Activated CD4-positive, alpha-beta T cell treated with anti-CD3 and anti-CD28 coated beads, Interleukin-2, amount 10 ng/mL, durations not matched to agents 7 days and 5 days (primary cell): ENCODE measurements around the gene PHF3. TPM values are rescaled to one million over a fixed set of nuclear protein-coding genes. Genes with fewer than 3 reads are reported as not detected.

Experiments
- CTCF ChIA-PET: fragments of 350-600 bp; sonication (Branson Sonifier 250); formaldehyde crosslinking; loops from one replicate; lab custom pipeline; 2021; ENCODE audit warnings: antibody characterized with exemption; lab: Charles Lee
- POLR2A ChIA-PET: fragments of 350-600 bp; sonication (Branson Sonifier 250); formaldehyde crosslinking; loops from one replicate; lab custom pipeline; 2021; ENCODE audit warnings: antibody characterized with exemption; lab: Charles Lee
- DNase-seq: peaks from one replicate; pipeline ENCODE4 v3.0.0-alpha.2; 2020
- H3K27ac Mint-ChIP-seq: one replicate; pipeline ENCODE4 v1.8.0; 2021; ENCODE audit warnings: mild to moderate bottlenecking, moderate library complexity, mixed read lengths
- H3K27me3 Mint-ChIP-seq: one replicate; pipeline ENCODE4 v1.8.0; 2021; ENCODE audit warnings: mixed read lengths
- H3K36me3 Mint-ChIP-seq: one replicate; pipeline ENCODE4 v1.8.0; 2021; ENCODE audit warnings: low read depth, mixed read lengths
- H3K4me1 Mint-ChIP-seq: one replicate; pipeline ENCODE4 v1.8.0; 2021; ENCODE audit warnings: mixed read lengths
- H3K4me3 Mint-ChIP-seq: one replicate; pipeline ENCODE4 v1.8.0; 2021; ENCODE audit warnings: mild to moderate bottlenecking, moderate library complexity, mixed read lengths
- H3K9me3 Mint-ChIP-seq: one replicate; pipeline ENCODE4 v1.8.0; 2021; ENCODE audit warnings: mixed read lengths
- total RNA-seq, 2 experiments: library from RNA; stranded (reverse); gene quantifications; one replicate each; pipeline ENCODE4 v1.2.3, GENCODE V29; 2021

Gene PHF3
- total RNA-seq, 2 experiments from 2014 or later: 43.8 to 57.5 TPM

GRCh38 chr6:63611560-63611959 is 24.0 kb upstream of the PHF3 start:
- ChIA-PET CTCF (interaction anchor here (1.2 kb wide), 1 partner anchor 13 kb away, joined by 3 read pairs; no protein-coding TSS in a partner anchor), POLR2A (no interaction called here)
- Mint-ChIP-seq H3K4me3 (no peak overlapping the region), H3K36me3 (no peaks in the 10 kb centered on the region), H3K27me3 (peaks cover 18% of the 10 kb centered on the region), H3K27ac (no peak overlapping the region), H3K4me1 (no peaks in the 10 kb centered on the region), H3K9me3 (no peaks in the 10 kb centered on the region)
- no peak for DNase-seq

- Mint-ChIP-seq H3K4me3 (no peak overlapping the region), H3K9me3 (no peaks in the 10 kb centered on the region), H3K27me3 (peaks cover 26% of the 10 kb centered on the region), H3K36me3 (no peaks in the 10 kb centered on the region), H3K4me1 (no peaks in the 10 kb centered on the region), H3K27ac (no peak overlapping the region)
- POLR2A ChIA-PET: no interaction called here
- DNase-seq: no peak
- CTCF ChIA-PET: no interaction called here
Measured at GRCh38 chr6:63615590-63615989, 20.0 kb upstream of the PHF3 start.

DNA sequence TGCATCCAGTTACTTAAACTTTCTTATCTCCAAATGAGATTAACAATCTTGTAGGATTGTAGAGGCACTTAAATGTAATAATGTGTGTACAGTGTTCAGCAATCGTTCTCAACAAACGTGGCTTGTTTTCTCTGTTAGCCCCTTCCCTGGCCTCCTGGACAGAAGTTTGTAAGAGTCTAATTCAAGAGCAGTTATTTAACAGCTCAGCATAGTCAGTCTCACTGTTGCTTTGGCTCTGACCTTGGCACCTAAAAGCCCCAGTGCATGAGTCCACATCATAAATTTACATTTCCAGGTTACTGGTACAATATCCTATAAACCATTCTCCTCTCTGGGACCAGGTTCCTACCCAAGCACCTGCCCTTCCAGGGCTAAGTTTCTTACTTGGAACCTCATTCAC is 11.5 kb upstream of the PHF3 start:
- Mint-ChIP-seq H3K36me3 (no peaks in the 10 kb centered on the region), H3K27me3 (peaks cover 5% of the 10 kb centered on the region), H3K4me3 (no peak overlapping the region), H3K4me1 (peaks cover 2% of the 10 kb centered on the region), H3K9me3 (no peaks in the 10 kb centered on the region), H3K27ac (no peak overlapping the region)
- CTCF ChIA-PET: no interaction called here
- DNase-seq: no peak
- POLR2A ChIA-PET: no interaction called here

GRCh38 chr6:63630466-63630865 is 5.1 kb upstream of the PHF3 start:
- DNase-seq: no peak
- no peaks in the 10 kb centered on the region for H3K36me3 Mint-ChIP-seq
- ChIA-PET POLR2A (no interaction called here), CTCF (no interaction called here)
- no peak overlapping the region for H3K4me3 Mint-ChIP-seq
- H3K27ac Mint-ChIP-seq: no peak overlapping the region
- H3K9me3 Mint-ChIP-seq: no peaks in the 10 kb centered on the region
- H3K27me3 Mint-ChIP-seq: no peaks in the 10 kb centered on the region
- H3K4me1 Mint-ChIP-seq: peaks cover 15% of the 10 kb centered on the region

DNA sequence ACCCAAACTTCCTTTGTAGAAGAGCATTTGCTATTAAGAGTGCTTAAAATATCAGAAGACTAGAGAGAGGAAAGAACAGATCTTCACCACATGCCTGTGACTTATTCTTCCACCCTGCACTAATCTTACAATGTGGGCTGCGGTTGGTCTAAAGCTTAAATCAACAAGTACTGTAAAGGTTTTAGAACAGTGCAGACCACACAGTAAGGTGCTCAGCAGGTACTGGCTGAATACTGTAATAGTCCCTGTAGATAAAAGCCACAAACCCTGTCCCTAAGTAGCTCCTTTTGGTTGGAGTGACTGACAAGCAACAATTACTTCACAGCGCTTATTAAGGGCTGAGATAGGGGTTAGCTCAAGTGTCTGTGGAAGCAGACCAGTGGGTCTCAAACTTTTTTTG is 972 bp upstream of the PHF3 start:
- H3K27ac Mint-ChIP-seq: peak overlapping the region; percentile 87

DNA sequence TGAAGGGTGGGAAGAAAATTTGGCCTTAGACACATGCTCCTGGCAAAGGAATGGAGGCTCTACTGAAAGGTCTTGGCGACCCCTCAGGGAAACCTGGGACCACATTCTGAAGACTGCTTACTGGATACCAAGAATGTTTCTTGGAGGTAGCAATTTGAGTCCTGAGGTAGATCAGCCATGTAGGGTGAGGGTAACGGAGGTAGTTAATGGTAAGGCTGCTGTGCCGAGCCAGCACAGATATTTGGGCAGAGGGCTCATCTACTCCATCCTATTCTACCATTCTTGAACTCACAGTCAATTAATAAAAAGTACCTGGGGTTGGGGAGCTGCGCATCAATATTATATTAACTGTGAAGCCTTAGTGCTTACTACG is 401 bp upstream of the PHF3 start:
- Mint-ChIP-seq H3K27me3 (no peaks in the 10 kb centered on the region), H3K4me3 (peak overlapping the region; percentile 78), H3K9me3 (no peaks in the 10 kb centered on the region), H3K4me1 (peaks cover 41% of the 10 kb centered on the region), H3K27ac (peak overlapping the region; percentile 87), H3K36me3 (peaks cover 2% of the 10 kb centered on the region)
- peak; percentile 10 for DNase-seq
- POLR2A ChIA-PET: interaction anchor here (1.1 kb wide), 1 partner anchor 62 kb away, joined by 4 read pairs; no protein-coding TSS in a partner anchor
- CTCF ChIA-PET: interaction anchor here (0.9 to 3.8 kb wide), 6 partner anchors 9 to 61 kb away, joined by 3 to 18 read pairs (median 5); no protein-coding TSS in a partner anchor

More for the DNA sequence above, 972 bp upstream of the PHF3 start:
- H3K4me3 Mint-ChIP-seq: peak overlapping the region; percentile 78
- ChIA-PET CTCF (interaction anchor here (0.6 to 3.8 kb wide), 4 partner anchors 8 to 39 kb away, joined by 3 to 18 read pairs (median 6); no protein-coding TSS in a partner anchor), POLR2A (no interaction called here)
- H3K36me3 Mint-ChIP-seq: peaks cover 2% of the 10 kb centered on the region
- H3K9me3 Mint-ChIP-seq: no peaks in the 10 kb centered on the region
- no peaks in the 10 kb centered on the region for H3K27me3 Mint-ChIP-seq
- no peak for DNase-seq
- H3K4me1 Mint-ChIP-seq: peaks cover 35% of the 10 kb centered on the region

- Mint-ChIP-seq H3K9me3 (no peaks in the 10 kb centered on the region), H3K4me1 (peaks cover 50% of the 10 kb centered on the region), H3K4me3 (peak overlapping the region; percentile 93), H3K27ac (peak overlapping the region; percentile 97), H3K27me3 (no peaks in the 10 kb centered on the region), H3K36me3 (peaks cover 7% of the 10 kb centered on the region)
- CTCF ChIA-PET: interaction anchor here (1.3 to 3.8 kb wide), 3 partner anchors 15 to 63 kb away, joined by 3 to 18 read pairs (median 6); no protein-coding TSS in a partner anchor
- POLR2A ChIA-PET: no interaction called here
- peak; percentile 64 for DNase-seq
Measured at GRCh38 chr6:63636518-63637021, 968 bp downstream of the PHF3 start.

GRCh38 chr6:63637865-63638445 is 2.4 kb downstream of the PHF3 start:
- POLR2A ChIA-PET: no interaction called here
- Mint-ChIP-seq H3K9me3 (no peaks in the 10 kb centered on the region), H3K4me1 (peaks cover 51% of the 10 kb centered on the region), H3K36me3 (peaks cover 11% of the 10 kb centered on the region), H3K27me3 (no peaks in the 10 kb centered on the region), H3K27ac (no peak overlapping the region), H3K4me3 (peak overlapping the region; percentile 93)
- CTCF ChIA-PET: no interaction called here
- DNase-seq: no peak

- H3K4me3 Mint-ChIP-seq: no peak overlapping the region
- CTCF ChIA-PET: no interaction called here
- H3K4me1 Mint-ChIP-seq: peaks cover 61% of the 10 kb centered on the region
Measured at GRCh38 chr6:63640062-63640461, 4.5 kb downstream of the PHF3 start.

GRCh38 chr6:63643862-63644261 is 8.3 kb downstream of the PHF3 start:
- H3K4me1 Mint-ChIP-seq: peaks cover 47% of the 10 kb centered on the region
- no peak overlapping the region for H3K27ac Mint-ChIP-seq
- no peaks in the 10 kb centered on the region for H3K27me3 Mint-ChIP-seq
- H3K4me3 Mint-ChIP-seq: no peak overlapping the region
- ChIA-PET POLR2A (no interaction called here), CTCF (interaction anchor here (0.9 kb wide), 1 partner anchor 291 kb away, joined by 3 read pairs; no protein-coding TSS in a partner anchor)
- H3K9me3 Mint-ChIP-seq: no peaks in the 10 kb centered on the region
- peaks cover 15% of the 10 kb centered on the region for H3K36me3 Mint-ChIP-seq
- DNase-seq: peak; percentile 36

More at GRCh38 chr6:63640062-63640461, 4.5 kb downstream of the PHF3 start:
- H3K27ac Mint-ChIP-seq: no peak overlapping the region
- no peak for DNase-seq
- peaks cover 11% of the 10 kb centered on the region for H3K36me3 Mint-ChIP-seq
- H3K9me3 Mint-ChIP-seq: no peaks in the 10 kb centered on the region
- no peaks in the 10 kb centered on the region for H3K27me3 Mint-ChIP-seq
- POLR2A ChIA-PET: no interaction called here

GRCh38 chr6:63644668-63645326 is 9.2 kb downstream of the PHF3 start:
- Mint-ChIP-seq H3K4me3 (no peak overlapping the region), H3K4me1 (peaks cover 39% of the 10 kb centered on the region), H3K36me3 (peaks cover 15% of the 10 kb centered on the region), H3K27me3 (no peaks in the 10 kb centered on the region), H3K9me3 (no peaks in the 10 kb centered on the region), H3K27ac (no peak overlapping the region)
- DNase-seq: no peak
- POLR2A ChIA-PET: no interaction called here
- CTCF ChIA-PET: no interaction called here

GRCh38 chr6:63649269-63649668 is 13.7 kb downstream of the PHF3 start:
- Mint-ChIP-seq H3K4me1 (peaks cover 39% of the 10 kb centered on the region), H3K9me3 (peaks cover 7% of the 10 kb centered on the region), H3K27me3 (no peaks in the 10 kb centered on the region), H3K27ac (no peak overlapping the region), H3K36me3 (peaks cover 30% of the 10 kb centered on the region), H3K4me3 (no peak overlapping the region)
- DNase-seq: no peak
- POLR2A ChIA-PET: no interaction called here
- CTCF ChIA-PET: interaction anchor here (1.0 kb wide), 1 partner anchor 14 kb away, joined by 3 read pairs; no protein-coding TSS in a partner anchor

DNA sequence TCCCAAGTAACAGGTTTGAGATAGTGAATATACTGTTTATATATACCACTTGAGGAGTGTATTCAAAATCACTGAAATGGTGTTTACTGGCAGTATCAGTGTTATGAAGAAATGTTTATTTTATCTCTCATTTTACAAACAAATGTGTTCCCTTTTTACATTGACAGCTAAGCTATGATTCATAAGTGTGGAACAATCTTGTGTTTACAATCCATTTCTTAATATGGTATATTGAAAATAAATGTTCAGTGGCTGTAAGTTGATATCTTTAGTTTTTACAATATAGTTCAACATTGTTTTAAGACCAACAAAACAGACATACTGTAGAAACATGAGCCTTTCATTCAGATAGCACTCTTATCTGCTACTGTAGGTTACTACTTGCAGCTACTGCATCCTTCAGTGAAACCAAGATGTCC is 14.3 kb downstream of the PHF3 start:
- Mint-ChIP-seq H3K9me3 (peaks cover 7% of the 10 kb centered on the region), H3K4me3 (no peak overlapping the region), H3K27me3 (no peaks in the 10 kb centered on the region), H3K4me1 (peaks cover 35% of the 10 kb centered on the region), H3K36me3 (peaks cover 33% of the 10 kb centered on the region), H3K27ac (no peak overlapping the region)
- DNase-seq: no peak
- POLR2A ChIA-PET: no interaction called here
- CTCF ChIA-PET: no interaction called here
